Keratinocyte (primary cell): Measurements from ENCODE around the gene ACVR1. TPM values are rescaled to one million over a fixed set of nuclear protein-coding genes. Genes with fewer than 3 reads are reported as not detected.

ENCODE experiments used
- DNase-seq: peaks from one replicate; pipeline ENCODE4 v3.0.0-alpha.2; 2011; ENCODE audit warnings: low read depth, missing footprints, low spot score
- FAIRE-seq: peaks from 2 replicates; lab custom pipeline; 2011; peaks lifted over from hg19 to GRCh38; lab: Jason Lieb, UNC
- H2AFZ ChIP-seq: 2 replicates; pipeline ENCODE4 v1.6.0; 2012; ENCODE audit warnings: low read length, control low read depth, inconsistent platforms; ENCODE audit not compliant: control insufficient read depth
- H3K27ac ChIP-seq: 2 replicates; pipeline ENCODE4 v1.5.1; 2011; ENCODE audit warnings: low read length; ENCODE audit not compliant: control insufficient read depth, insufficient read depth
- H3K27me3 ChIP-seq: 3 replicates; pipeline ENCODE4 v1.6.0; 2011; ENCODE audit warnings: low read length; ENCODE audit not compliant: control insufficient read depth, insufficient read depth; ENCODE audit errors: extremely low read depth
- H3K36me3 ChIP-seq, 2 experiments: 2 replicates in 1 of 2; 3 replicates in 1 of 2; pipeline ENCODE4 v1.5.1; 2011; ENCODE audit warnings: low read length in 2 of 2, mild to moderate bottlenecking in 1 of 2; ENCODE audit not compliant: control insufficient read depth in 2 of 2, insufficient read depth in 2 of 2; ENCODE audit errors: extremely low read depth in 1 of 2
- H3K4me1 ChIP-seq: 3 replicates; pipeline ENCODE4 v1.5.1; 2011; ENCODE audit warnings: low read length; ENCODE audit not compliant: control insufficient read depth, insufficient read depth; ENCODE audit errors: extremely low read depth
- H3K4me2 ChIP-seq: 3 replicates; pipeline ENCODE4 v1.6.0; 2011; ENCODE audit warnings: low read depth, low read length; ENCODE audit not compliant: control insufficient read depth, insufficient read depth; ENCODE audit errors: extremely low read depth
- H3K4me3 ChIP-seq, 3 experiments: fragments of 200-600 bp in 1 of 3; sonication (generic) in 1 of 3; 2 replicates in 2 of 3; 3 replicates in 1 of 3; pipeline ENCODE4 v1.5.1; 2011 to 2016; ENCODE audit warnings: low read length in 3 of 3, mild to moderate bottlenecking in 3 of 3, control low read depth in 2 of 3, inconsistent platforms in 1 of 3, low read depth in 1 of 3, mixed read lengths in 1 of 3, mixed run types in 1 of 3, moderate library complexity in 1 of 3; ENCODE audit not compliant: control insufficient read depth in 2 of 3, insufficient read depth in 2 of 3; ENCODE audit errors: extremely low read depth in 1 of 3
- H3K79me2 ChIP-seq: 2 replicates; pipeline ENCODE4 v1.6.0; 2012; ENCODE audit warnings: low read length; ENCODE audit not compliant: control insufficient read depth, insufficient read depth
- H3K9ac ChIP-seq: 3 replicates; pipeline ENCODE4 v1.6.0; 2011; ENCODE audit warnings: low read length; ENCODE audit not compliant: control insufficient read depth, insufficient read depth; ENCODE audit errors: extremely low read depth
- H3K9me1 ChIP-seq: 3 replicates; pipeline ENCODE4 v1.6.0; 2011; ENCODE audit warnings: low read length; ENCODE audit not compliant: control insufficient read depth, insufficient read depth; ENCODE audit errors: extremely low read depth
- H3K9me3 ChIP-seq: 2 replicates; pipeline ENCODE4 v1.5.1; 2012; ENCODE audit warnings: low read depth, low read length; ENCODE audit not compliant: control insufficient read depth
- H4K20me1 ChIP-seq: 3 replicates; pipeline ENCODE4 v1.6.0; 2011; ENCODE audit warnings: low read length; ENCODE audit not compliant: control insufficient read depth, insufficient read depth; ENCODE audit errors: extremely low read depth
- EZH2 ChIP-seq: IDR thresholded peaks from one replicate; pipeline ENCODE4 v1.6.1; 2012; ENCODE audit warnings: inconsistent platforms, mild to moderate bottlenecking, low read length, moderate library complexity
- dilution Hi-C: fragments of 300-500 bp; cut with MboI; formaldehyde crosslinking; loops from one replicate; pipeline ENCODE4 v1.7.0; 2020; ENCODE audit warnings: low sequenced_read_pairs; ENCODE audit not compliant: extremely low pct_ligation_motif_present
- polyA plus RNA-seq, 5 experiments: library from polyadenylated mRNA; depleted of rRNA in 3 of 5; stranded (reverse) in 3 of 5; stranded (forward) in 1 of 5; unstranded in 1 of 5; fragments of >200 nt; gene quantifications; 1 replicate in 1 of 5; 2 replicates in 3 of 5; 3 replicates in 1 of 5; pipeline versions ENCODE4 v1.2.1 to v1.2.3, GENCODE V29; 2011 to 2012; ENCODE audit warnings: missing spikeins in 2 of 5, low read depth in 1 of 5, low replicate concordance in 1 of 5
- TF ChIP-seq, protein P1 (sequence below), 3 experiments: IDR thresholded peaks in 1 of 3; conservative IDR thresholded peaks in 1 of 3; optimal IDR thresholded peaks in 1 of 3; 2 replicates in 2 of 3; 3 replicates in 1 of 3; pipeline versions ENCODE3 to v1.5.1; 2011; ENCODE audit warnings: low read length in 3 of 3, mild to moderate bottlenecking in 3 of 3, moderate library complexity in 2 of 3, control low read depth in 1 of 3, inconsistent platforms in 1 of 3; ENCODE audit not compliant: insufficient read depth in 2 of 3; ENCODE audit errors: extremely low read depth in 1 of 3

Gene ACVR1
- polyA plus RNA-seq, 1 donor (not counting 4 experiments of a cell fraction or from before 2014, with no cell fraction given) = 30.8 TPM

DNA sequence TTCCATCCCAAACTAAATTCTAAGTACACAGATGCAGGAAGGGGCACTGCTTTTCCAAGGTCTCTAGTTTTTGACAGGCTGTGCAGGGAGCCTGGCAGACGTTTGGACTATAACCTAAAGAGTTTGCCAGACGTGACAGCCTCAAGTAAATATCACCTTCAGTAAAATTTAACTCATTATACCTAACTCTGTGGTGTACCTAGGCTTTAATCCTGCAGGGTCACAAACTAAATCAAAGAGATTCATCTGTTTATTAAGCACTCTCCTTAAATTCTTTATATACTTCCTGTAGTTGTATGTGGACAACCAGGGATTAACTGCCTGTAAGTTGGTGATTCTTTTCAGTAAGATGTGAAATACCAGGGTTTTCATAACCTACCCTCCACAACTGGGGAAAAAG lies 92.9 kb downstream of the ACVR1 start:
- Histone ChIP-seq H3K79me2 (peaks cover 6% of the 10 kb centered on the region), H3K9me1 (no peaks in the 10 kb centered on the region), H3K4me3 (no peak overlapping the region), H3K27ac (no peak overlapping the region), H3K9ac (no peak overlapping the region), H3K4me2 (no peak overlapping the region), H3K36me3 (peaks cover 0 to 3% of the 10 kb centered on the region in 2 experiments), H3K27me3 (no peaks in the 10 kb centered on the region), H2AFZ (no peak overlapping the region), H3K9me3 (no peaks in the 10 kb centered on the region), H3K4me1 (peaks cover 48% of the 10 kb centered on the region), H4K20me1 (no peaks in the 10 kb centered on the region)
- dilution Hi-C loops = no loop called here
- FAIRE-seq (no peak), DNase-seq (no peak)
- no peak for TF ChIP-seq EZH2
- TF ChIP-seq, protein P1, sequence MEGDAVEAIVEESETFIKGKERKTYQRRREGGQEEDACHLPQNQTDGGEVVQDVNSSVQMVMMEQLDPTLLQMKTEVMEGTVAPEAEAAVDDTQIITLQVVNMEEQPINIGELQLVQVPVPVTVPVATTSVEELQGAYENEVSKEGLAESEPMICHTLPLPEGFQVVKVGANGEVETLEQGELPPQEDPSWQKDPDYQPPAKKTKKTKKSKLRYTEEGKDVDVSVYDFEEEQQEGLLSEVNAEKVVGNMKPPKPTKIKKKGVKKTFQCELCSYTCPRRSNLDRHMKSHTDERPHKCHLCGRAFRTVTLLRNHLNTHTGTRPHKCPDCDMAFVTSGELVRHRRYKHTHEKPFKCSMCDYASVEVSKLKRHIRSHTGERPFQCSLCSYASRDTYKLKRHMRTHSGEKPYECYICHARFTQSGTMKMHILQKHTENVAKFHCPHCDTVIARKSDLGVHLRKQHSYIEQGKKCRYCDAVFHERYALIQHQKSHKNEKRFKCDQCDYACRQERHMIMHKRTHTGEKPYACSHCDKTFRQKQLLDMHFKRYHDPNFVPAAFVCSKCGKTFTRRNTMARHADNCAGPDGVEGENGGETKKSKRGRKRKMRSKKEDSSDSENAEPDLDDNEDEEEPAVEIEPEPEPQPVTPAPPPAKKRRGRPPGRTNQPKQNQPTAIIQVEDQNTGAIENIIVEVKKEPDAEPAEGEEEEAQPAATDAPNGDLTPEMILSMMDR (optimal IDR thresholded peaks at IDR 0.05 in 1 of 3, IDR thresholded peaks at IDR 0.05 in 1 of 3, conservative IDR thresholded peaks at IDR 0.05 in 1 of 3; ENCODE audit: extremely low read depth in 1 of 3, insufficient read depth in 2 of 3, low read length in 3 of 3) = no peak

DNA sequence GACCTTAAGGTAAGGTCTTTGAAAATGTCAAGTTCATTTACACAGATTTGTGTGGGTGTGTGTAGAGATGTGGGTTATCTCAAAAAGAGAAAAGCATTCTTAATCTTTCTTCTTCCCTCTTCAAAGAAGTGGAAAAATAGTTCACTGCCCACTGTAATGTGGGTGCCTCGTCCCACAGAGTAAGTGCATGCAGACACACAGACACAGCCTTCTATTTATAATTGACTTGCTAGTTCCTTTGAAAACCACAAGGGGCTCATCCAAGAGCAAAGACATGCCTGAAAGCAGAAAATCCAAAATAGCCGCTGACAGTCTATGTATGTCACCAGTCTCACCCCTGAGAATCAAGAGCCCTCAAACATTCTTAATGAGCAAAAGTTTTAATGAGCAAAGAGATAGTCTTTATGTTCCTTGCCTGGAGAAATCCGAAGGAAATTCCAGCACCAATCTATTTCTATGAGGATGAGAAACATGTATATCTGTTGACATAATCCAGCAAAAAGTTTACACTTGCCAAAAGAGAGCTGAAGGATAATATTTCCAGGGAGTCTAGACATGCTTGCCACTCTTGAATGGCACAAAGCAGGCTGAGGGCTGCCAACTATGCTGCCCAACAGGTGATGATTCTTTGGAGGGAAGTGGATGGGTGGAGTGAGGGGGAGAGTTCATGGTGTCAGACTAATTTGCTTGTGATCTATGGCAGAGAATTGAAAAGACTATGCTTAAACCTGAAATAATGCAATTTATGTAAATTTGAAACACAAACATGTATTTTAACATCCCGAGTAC lies 93.9 kb downstream of the ACVR1 start:
- TF ChIP-seq, protein P1 (optimal IDR thresholded peaks at IDR 0.05 in 1 of 3, IDR thresholded peaks at IDR 0.05 in 1 of 3, conservative IDR thresholded peaks at IDR 0.05 in 1 of 3; ENCODE audit: extremely low read depth in 1 of 3, insufficient read depth in 2 of 3, low read length in 3 of 3) = peak in 2 of 3 experiments; percentile 19
- no peak for TF ChIP-seq EZH2
- H3K4me3 ChIP-seq = no peak overlapping the region
- FAIRE-seq (no peak), DNase-seq (no peak)
- H2AFZ ChIP-seq = no peak overlapping the region
- no peaks in the 10 kb centered on the region for H3K27me3 ChIP-seq
- H4K20me1 ChIP-seq = no peaks in the 10 kb centered on the region
- peaks cover 46% of the 10 kb centered on the region for H3K4me1 ChIP-seq
- H3K36me3 ChIP-seq = peaks cover 4 to 5% of the 10 kb centered on the region in 2 experiments
- peaks cover 5% of the 10 kb centered on the region for H3K79me2 ChIP-seq
- no peak overlapping the region for H3K9ac ChIP-seq
- dilution Hi-C loops = no loop called here
- H3K9me3 ChIP-seq = no peaks in the 10 kb centered on the region
- H3K9me1 ChIP-seq = no peaks in the 10 kb centered on the region
- H3K4me2 ChIP-seq = no peak overlapping the region
- H3K27ac ChIP-seq = no peak overlapping the region
